Ectodermal cell (in vitro differentiated cells): ENCODE measurements around the gene PLA2G7.

Source experiments
- H3K27ac ChIP-seq: 2 replicates; pipeline ENCODE4 v1.7.0; 2013; ENCODE audit warnings: mild to moderate bottlenecking, low read depth, low read length; ENCODE audit not compliant: insufficient read depth, poor library complexity, severe bottlenecking
- H3K27me3 ChIP-seq: 2 replicates; pipeline ENCODE4 v1.7.0; 2013; ENCODE audit warnings: mild to moderate bottlenecking, low read length; ENCODE audit not compliant: insufficient read depth, control insufficient read depth, poor library complexity, severe bottlenecking
- H3K36me3 ChIP-seq: one replicate; pipeline ENCODE4 v1.7.0; 2013; ENCODE audit warnings: low read length; ENCODE audit not compliant: control insufficient read depth, insufficient read depth
- H3K4me1 ChIP-seq: one replicate; pipeline ENCODE4 v1.7.0; 2013; ENCODE audit warnings: low read length; ENCODE audit not compliant: control insufficient read depth, insufficient read depth
- H3K4me3 ChIP-seq: 2 replicates; pipeline ENCODE4 v1.7.0; 2013; ENCODE audit warnings: low read depth, low read length, control low read depth; ENCODE audit not compliant: insufficient read depth
- H3K9me3 ChIP-seq: 2 replicates; pipeline ENCODE4 v1.7.0; 2013; ENCODE audit warnings: mild to moderate bottlenecking, low read length, moderate library complexity; ENCODE audit not compliant: control insufficient read depth
- WGBS, 2 experiments: methylation state at CpG; one replicate each; pipeline ENCODE4 v1.1.7; 2013; ENCODE audit warnings: missing lambda C conversion rate in 2 of 2; 5-methylcytosine and 5-hydroxymethylcytosine counted together

Gene PLA2G7

GRCh38 chr6:46661483-46661882, 73.7 kb downstream of the PLA2G7 start:
- no peak overlapping the region for H3K4me3 ChIP-seq
- H3K27me3 ChIP-seq, result no peaks in the 10 kb centered on the region
- 89 to 95% methylated on average over 2 of the region's 2 CpGs for WGBS, 2 experiments
- H3K36me3 ChIP-seq, result no peaks in the 10 kb centered on the region
- no peaks in the 10 kb centered on the region for H3K9me3 ChIP-seq
- H3K4me1 ChIP-seq, result no peaks in the 10 kb centered on the region
- no peak overlapping the region for H3K27ac ChIP-seq

GRCh38 chr6:46657642-46658041, 77.5 kb downstream of the PLA2G7 start:
- Histone ChIP-seq H3K27ac (no peak overlapping the region), H3K4me3 (no peak overlapping the region)

GRCh38 chr6:46655803-46656202, 79.4 kb downstream of the PLA2G7 start:
- H3K27me3 ChIP-seq, result peaks cover 22% of the 10 kb centered on the region

More at GRCh38 chr6:46657642-46658041, 77.5 kb downstream of the PLA2G7 start:
- Histone ChIP-seq H3K4me1 (peaks cover 3% of the 10 kb centered on the region), H3K9me3 (no peaks in the 10 kb centered on the region), H3K27me3 (peaks cover 22% of the 10 kb centered on the region), H3K36me3 (no peaks in the 10 kb centered on the region)

More at GRCh38 chr6:46655803-46656202, 79.4 kb downstream of the PLA2G7 start:
- H3K27ac ChIP-seq, result no peak overlapping the region
- 25 to 26% methylated on average over 6 of the region's 6 CpGs for WGBS, 2 experiments
- H3K4me1 ChIP-seq, result peaks cover 7% of the 10 kb centered on the region
- no peaks in the 10 kb centered on the region for H3K36me3 ChIP-seq
- no peaks in the 10 kb centered on the region for H3K9me3 ChIP-seq
- H3K4me3 ChIP-seq, result no peak overlapping the region
